GM19239 (cell line): ENCODE measurements around the gene MAP2K3.
"Not testable (repeated sequence)": the region's sequence is repeated elsewhere in the genome, so short reads cannot be mapped to it uniquely, and the experiment has no call there.

Experiments
- DNase-seq: peaks from one replicate; pipeline ENCODE4 v3.0.0; 2011; ENCODE audit warnings: low spot score; ENCODE audit not compliant: insufficient read length
- FAIRE-seq: peaks from 2 replicates; lab custom pipeline; 2011; peaks lifted over from hg19 to GRCh38; lab: Jason Lieb, UNC

MAP2K3 gene

DNA sequence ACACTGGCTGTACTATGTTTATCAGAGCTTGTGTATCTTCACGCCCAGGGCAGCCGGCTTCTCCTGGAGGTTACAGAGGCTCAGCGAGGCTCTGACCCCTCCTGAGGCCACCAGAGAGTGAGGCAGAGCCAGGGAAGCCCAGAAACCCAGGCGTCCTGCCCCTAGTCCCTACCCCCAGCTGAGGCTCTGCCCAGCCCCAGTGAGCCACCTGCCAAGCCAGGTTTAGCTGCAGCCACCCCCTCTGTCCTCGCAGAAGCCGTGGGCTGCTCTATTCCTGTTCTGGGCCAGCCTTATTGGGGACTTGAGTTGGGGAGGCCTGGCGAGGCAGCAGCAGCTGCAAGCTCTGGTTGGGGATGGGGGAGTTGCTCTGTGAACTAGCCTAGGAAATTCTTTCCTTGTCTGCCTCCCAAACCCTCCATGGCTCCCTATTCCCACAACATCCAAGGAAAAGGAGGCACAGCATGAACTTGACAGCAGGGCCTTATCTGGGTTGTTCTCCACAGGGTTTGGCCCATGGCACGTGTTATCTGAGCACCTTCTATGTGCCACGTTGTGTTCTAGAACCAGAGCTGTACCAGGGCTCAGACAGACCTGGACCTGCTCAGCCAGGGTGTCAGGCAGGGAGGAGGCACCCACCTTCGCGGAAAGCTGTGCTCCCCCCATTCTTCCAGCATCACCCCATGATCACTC is 35.3 kb downstream of the MAP2K3 start:
- FAIRE-seq, DNase-seq: not testable (repeated sequence)

DNA sequence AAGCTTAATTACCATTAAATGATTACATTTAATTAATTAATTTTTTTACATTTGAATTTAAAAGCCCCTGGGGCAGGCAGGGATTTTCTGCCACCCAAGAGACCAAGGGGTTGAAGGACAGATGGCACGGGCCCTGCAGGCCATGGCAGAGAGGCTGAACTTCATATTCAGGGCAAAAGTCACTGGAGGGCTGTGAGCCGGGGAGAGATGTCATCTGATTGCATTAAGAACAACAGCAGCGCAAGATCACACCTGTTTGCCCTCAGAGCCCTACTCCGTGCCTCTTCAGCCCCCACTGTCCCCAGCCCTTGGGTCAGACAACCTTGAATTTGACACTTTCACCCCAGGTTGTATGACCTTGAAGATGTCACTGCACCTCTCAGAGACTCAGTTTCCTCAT is 35.9 kb downstream of the MAP2K3 start:
- not testable (repeated sequence) for DNase-seq, FAIRE-seq

- not testable (repeated sequence) for FAIRE-seq, DNase-seq
These were observed 36.5 kb downstream of the MAP2K3 start for GRCh38 chr17:21321061-21321460.

- DNase-seq, FAIRE-seq: not testable (repeated sequence)
These were observed 37.3 kb downstream of the MAP2K3 start for GRCh38 chr17:21321744-21322191.

GRCh38 chr17:21323257-21324111 is 39.0 kb downstream of the MAP2K3 start:
- not testable (repeated sequence) for DNase-seq, FAIRE-seq

GRCh38 chr17:21324741-21325140 is 40.2 kb downstream of the MAP2K3 start:
- not testable (repeated sequence) for FAIRE-seq, DNase-seq

GRCh38 chr17:21327921-21328320 is 43.4 kb downstream of the MAP2K3 start:
- not testable (repeated sequence) for DNase-seq, FAIRE-seq

- DNase-seq, FAIRE-seq: not testable (repeated sequence)
These were observed 44.3 kb downstream of the MAP2K3 start for GRCh38 chr17:21328778-21329177.

GRCh38 chr17:21330436-21331160 is 46.1 kb downstream of the MAP2K3 start:
- DNase-seq (no peak), FAIRE-seq (no peak)

DNA sequence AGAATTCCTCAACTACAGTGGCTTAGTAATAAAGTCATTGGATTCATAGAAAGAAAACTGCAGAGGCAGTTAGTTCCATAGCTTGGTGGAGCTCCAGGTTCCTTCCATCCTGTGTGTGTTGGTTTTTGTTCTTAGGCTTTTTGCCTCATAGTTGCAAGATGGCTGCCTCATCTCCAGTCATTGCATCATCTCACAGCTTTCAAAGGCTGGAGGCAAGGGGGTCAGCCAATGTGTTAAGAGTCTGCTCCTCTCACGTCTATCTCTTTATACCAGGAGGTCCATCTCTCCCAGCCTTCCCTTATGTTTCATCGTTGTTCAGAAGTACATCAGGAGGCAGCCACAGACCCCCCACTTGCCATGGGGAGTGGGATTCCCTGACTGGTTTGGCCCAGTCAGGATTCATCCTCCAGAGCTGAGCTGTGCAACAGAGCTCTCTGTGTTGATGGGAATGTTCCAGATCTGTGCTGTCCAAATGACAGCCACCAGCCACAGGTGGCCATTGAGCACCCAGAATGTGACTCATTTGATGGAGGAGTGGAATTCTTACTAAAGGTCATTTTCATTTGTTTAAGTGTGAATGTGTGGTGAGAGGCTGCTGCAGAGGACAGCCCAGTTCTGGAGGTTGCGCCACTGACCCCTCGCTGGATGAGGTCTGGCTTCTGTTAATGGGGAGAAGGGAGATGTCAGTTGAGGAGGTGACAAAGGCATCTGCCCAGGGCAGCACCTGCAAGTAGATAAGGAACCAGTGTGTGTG is 52.2 kb downstream of the MAP2K3 start:
- not testable (repeated sequence) for DNase-seq, FAIRE-seq

DNA sequence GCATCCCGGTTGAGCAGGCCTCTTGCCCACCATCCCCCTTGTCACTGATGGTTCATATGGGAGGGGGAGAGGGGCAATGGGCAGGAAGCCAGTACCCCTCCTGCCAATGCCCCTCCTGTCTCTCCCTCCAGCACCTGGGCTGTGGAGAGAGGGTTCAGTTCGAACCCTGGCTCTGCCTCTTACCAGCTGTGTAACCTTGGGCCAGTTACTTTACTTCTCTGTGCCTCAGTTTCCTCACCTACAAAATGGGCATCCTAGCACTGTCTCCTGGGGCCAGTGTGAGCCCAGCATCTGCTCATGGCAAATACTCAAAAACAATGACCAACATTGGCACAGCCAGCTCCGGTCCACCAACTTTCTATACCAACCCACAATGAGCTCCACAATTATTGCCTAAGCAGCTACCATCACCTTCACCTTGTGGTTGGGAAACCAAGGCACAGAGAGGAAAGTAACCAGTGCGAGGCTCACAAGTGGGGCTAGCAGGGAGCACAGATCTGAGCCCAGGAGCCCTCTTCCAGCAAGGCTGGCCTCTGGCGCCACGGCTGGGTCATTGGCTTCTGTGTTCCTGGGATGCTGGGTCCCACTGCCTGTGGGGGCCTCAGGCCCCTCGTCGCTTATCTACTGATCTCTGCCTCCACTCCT is 53.6 kb downstream of the MAP2K3 start:
- FAIRE-seq, DNase-seq: not testable (repeated sequence)

DNA sequence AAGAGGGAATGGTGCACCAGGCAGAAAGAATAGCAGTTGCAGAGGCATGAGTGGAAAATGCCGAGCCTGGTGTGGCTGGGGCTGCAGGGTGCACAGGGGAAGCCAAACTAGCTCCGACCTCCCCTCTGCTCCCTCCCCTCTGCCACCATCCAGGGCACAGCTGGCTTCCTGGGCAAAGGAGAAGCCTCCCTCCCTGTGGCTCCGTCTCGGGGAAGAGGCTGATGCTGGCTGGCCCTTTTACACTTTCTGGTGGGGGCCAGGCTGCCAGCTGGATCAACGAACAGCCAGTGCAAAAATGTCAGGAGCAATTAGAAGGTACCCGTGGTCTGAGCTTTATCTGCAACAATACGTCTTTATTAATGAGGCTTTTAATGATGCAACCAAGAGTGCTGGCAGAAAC is 54.5 kb downstream of the MAP2K3 start:
- no peak for DNase-seq
- FAIRE-seq = no peak

DNA sequence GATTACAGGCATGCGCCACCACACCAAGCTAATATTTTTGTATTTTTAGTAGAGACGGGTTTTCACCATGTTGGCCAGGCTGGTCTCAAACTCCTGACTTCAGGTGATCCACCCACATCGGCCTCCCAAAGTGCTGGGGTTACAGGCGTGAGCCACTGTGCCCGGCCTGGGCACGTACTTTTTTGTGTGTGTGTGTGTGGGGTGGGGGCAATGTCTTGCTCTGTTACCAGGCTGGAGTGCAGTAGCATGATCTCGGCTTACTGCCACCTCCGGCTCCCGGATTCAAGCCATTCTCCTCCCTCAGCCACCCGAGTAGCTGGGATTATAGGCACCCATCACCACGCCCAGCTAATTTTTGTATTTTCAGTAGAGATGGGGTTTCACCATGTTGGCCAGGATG is 55.1 kb downstream of the MAP2K3 start:
- DNase-seq, FAIRE-seq: not testable (repeated sequence)

- not testable (repeated sequence) for FAIRE-seq, DNase-seq
These were observed 55.9 kb downstream of the MAP2K3 start for GRCh38 chr17:21340407-21340806.

DNA sequence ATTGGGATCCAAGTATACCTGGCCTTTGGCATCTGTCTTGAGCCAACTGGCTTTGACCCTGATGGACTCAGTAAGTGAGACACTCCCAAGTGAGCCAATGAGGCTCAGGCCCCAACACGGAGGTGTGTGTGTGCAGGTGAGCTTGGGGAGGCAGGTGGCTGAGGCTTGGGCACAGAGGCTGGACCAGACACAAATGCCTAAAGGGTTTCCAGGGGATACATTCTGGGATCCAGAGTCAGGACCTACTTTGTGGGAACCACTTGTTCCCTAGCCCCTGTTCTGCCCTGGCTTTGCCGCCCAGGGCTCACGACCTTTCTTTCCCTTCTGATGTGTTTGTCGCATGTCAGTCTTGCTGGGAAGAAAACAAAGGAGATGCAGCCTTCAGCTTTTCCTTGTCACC is 56.8 kb downstream of the MAP2K3 start:
- not testable (repeated sequence) for FAIRE-seq, DNase-seq

DNA sequence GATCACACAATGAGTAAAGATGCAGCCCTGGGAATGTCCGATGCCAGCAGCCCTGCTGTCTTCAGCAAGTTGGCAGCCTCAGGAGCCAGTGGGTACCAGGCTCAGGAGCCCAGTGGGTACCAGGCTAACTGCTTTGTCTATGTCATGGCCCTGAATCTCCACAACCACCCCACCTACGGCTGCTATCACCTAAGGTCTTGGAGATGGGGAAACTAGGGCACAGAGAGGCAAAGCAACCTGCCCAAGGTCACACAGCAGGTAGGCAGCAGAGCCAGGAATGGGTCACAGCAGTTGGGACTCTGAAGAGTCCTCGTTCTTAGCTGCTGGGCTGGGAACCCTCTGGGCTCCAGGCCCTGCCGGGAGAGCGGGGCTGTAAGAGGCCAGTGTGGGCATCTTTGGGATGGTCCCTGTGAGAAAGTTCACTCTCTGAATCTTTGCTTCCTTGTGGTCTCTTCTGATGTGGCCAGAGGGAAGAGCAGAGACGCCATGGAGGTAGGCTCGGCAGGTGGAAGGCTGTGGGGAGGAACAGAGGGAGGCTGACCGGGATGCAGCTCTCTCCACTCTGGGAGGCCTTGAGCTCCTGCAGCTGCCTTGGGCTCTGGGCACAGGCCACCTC is 57.5 kb downstream of the MAP2K3 start:
- DNase-seq, FAIRE-seq: not testable (repeated sequence)

GRCh38 chr17:21343061-21343949 is 58.8 kb downstream of the MAP2K3 start:
- FAIRE-seq, DNase-seq: not testable (repeated sequence)

- FAIRE-seq, DNase-seq: not testable (repeated sequence)
These were observed 60.3 kb downstream of the MAP2K3 start for GRCh38 chr17:21344801-21345200.
